Inferior parietal cortex (tissue), 1 donor: ENCODE data around the gene CHRND.
"Not testable (repeated sequence)": the region's sequence is repeated elsewhere in the genome, so short reads cannot be mapped to it uniquely, and the experiment has no call there.

Experiments used
- DNase-seq: peaks from one replicate; pipeline ENCODE4 v3.0.0-alpha.2; 2016; ENCODE audit errors: extremely low spot score

CHRND gene

GRCh38 chr2:232525199-232525598 is 761 bp upstream of the CHRND start:
- no peak for DNase-seq

- no peak for DNase-seq
Measured at GRCh38 chr2:232526372-232526941, 497 bp downstream of the CHRND start.

GRCh38 chr2:232527905-232528470 is 2.0 kb downstream of the CHRND start:
- no peak for DNase-seq

DNA sequence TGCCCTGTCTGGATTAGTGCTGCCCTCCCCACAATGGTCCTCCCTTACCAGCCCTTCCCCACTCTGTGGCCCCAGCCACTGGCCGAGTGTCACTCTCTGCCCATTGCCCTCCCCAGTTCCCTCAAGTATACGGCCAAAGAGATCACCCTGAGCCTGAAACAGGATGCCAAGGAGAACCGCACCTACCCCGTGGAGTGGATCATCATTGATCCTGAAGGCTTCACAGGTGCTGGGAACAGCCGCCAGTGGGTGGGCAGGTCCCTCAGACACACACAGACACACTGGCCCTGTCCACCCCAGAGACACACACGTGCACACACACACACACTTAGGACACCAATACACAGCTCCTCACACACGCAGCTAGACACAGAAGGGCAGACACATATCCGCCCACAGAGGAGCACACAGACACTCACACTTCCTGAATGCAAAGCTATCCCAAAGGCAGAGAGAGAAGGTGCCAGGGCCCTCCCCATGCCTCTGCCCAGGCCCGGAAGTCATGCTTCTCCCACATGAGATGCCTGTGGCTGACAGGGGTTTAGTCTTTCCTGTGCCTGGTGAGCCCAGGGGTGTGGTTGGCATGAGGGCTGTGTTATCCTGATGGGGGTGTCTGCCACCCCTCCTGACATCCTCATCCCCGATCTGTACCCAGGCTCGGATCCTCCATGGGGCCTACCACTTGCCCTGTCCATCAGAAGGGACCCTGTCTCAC is 2.9 kb downstream of the CHRND start:
- DNase-seq, result no peak

DNA sequence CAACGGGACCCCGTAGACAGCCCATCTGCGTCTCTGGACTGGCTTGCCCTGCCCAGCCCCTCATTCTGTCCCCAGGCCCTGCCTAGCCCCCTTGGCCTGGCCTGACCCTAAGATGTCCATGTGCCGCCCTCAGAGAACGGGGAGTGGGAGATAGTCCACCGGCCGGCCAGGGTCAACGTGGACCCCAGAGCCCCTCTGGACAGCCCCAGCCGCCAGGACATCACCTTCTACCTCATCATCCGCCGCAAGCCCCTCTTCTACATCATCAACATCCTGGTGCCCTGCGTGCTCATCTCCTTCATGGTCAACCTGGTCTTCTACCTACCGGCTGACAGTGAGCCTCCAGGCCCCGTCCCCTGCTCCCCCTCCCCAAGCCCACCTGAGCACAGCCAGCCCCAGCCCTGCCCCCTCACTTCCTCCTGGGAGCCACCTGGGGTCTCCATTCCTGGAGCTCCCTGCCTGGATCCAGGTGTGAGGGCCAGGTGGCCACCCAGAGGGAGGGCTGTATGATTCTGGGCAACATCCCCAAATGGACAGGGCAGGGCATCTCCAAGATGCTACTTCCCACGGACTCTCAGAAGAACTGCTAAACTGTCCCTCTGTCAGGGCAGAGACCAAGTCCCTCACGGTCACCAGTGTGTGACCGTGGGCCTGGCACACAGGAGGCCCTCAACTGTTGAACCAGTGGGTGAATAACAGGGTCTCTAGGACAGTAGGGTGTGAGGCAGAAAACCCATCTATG is 4.0 kb downstream of the CHRND start:
- no peak for DNase-seq

DNA sequence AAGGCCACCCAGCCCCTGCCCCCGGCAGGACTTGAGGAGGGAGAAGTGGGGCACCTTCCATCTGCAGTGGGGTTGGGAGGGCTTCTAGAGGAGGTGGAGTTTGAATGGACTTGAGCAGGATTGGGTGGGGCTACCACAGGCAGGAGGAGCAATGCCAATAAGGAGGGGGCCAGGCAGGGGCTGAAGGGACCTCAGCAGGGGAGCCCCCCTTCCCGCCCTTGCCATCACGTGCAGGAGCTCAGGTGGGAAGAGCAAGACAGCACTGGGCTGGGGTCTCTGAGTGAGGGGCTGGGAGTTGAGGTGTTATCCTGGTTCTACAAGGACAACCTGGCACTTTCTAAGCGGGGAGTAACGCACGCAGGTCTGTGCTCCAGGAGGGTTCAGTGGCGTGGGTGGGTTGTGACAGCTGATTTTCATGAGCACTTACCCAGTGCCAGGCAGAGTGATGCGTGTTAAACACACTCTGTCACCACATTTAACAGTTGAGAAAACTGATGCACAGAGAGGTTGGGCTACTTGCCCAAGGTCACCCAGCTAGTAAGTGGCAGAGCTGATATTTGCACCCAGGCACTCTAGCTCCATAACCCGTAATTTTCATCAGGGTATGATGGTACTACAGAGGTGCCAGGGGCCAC is 4.8 kb downstream of the CHRND start:
- DNase-seq, result no peak

- no peak for DNase-seq
Measured at GRCh38 chr2:232532419-232532818, 6.5 kb downstream of the CHRND start.

DNA sequence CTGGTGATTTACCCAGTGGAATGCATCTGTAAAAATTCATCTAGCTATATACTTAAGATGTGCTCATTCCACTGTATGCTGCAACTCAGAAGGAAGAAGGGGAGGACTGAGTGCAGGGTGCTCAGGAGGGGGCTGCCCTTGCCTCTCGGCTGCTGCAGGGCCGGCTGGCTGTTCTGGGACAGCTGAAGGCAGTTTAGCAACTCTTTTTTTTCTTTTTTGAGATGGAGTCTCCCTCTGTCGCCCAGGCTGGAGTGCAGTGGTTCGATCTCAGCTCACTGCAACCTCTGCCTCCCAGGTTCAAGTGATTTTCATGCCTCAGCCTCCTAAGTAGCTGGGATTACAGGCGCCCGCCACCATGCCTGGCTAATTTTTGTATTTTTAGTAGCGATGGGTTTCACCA is 6.9 kb downstream of the CHRND start:
- DNase-seq, result not testable (repeated sequence)

DNA sequence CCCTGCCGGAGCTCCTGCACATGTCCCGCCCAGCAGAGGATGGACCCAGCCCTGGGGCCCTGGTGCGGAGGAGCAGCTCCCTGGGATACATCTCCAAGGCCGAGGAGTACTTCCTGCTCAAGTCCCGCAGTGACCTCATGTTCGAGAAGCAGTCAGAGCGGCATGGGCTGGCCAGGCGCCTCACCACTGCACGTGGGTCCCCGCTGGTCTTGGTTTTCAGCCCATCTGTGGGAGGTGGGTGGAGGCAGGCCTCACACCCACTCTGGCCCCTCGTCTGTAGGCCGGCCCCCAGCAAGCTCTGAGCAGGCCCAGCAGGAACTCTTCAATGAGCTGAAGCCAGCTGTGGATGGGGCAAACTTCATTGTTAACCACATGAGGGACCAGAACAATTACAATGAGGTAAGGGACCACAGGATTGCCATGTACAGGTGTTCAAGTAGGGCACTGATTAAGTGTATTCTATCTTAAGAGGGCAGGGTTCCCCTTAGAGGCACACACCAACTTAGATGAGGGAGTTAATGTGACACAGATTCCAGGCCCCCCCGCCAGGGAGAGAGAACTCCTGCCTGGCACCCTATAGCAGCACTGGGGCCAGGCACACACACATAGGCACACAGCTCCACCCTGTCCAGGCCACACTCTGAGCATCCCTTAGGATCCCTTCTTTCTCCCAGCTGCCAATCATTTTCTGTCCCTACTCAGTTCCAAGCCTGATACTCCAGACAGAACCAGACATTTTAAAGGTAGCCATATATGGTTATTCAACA is 8.2 kb downstream of the CHRND start:
- DNase-seq, result no peak

DNA sequence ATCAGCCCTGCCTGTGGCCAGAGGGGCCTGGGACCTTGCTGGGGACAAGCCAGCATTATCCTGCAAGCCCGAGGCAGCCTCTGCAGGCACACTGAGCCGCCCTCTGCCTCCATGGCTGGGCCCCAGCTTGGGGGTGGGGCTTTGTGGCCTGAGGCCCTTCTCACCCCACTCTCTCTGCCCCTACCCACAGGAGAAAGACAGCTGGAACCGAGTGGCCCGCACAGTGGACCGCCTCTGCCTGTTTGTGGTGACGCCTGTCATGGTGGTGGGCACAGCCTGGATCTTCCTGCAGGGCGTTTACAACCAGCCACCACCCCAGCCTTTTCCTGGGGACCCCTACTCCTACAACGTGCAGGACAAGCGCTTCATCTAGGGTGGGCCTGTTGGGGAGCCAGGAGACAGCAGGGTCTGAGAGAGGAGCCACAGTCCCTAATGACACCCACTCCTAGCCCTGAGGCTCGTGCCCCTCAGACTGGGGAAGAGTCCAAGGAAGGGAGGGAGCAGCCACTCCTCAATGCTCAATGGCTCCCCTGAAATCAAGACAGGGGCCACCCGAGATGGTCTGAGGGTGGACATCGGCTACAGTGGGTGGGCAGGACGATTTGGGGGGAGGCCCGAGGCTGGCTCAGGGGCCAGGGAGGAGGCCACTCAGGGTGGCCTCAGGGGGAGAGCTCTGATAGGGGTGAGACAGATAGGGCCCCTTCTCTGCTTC is 9.1 kb downstream of the CHRND start:
- no peak for DNase-seq

DNA sequence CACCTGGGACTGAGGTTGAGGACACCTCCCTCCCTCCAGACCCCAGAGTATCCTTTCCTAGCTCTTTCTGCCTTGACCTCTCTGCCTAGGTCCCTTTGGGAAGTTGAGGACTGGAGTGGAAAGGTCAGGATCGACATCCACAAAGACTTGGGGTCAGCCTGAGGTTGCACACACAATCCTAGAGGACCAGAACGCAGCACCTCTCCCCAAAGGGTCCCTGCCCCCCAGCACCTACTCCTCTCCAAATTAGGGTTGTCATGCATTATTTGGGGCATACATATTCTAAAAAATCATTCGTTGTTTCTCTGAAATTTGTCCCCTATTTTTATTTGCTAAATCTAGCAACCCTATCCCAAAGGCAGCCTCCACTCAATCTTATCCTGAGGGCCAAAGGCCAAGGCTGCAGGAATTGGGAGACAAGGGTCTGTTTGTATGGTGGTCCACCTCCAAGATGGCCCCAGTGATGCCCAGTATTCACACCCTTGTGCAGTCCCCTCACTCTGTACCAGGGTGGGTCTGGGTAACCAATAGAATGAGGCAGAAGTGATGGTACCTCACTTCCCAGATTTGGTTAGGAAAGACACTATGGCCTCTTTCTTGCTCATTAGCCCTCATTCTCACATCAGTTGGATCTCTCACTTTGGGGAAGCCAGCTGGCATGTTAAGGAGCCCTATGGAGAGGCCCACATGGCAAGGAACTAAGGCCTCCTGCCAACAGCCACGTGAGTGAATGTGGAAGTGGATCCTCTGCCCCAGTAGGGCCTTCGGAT is 10.0 kb downstream of the CHRND start:
- DNase-seq, result no peak

- no peak for DNase-seq
Measured at GRCh38 chr2:232537079-232537478, 11.1 kb downstream of the CHRND start.

DNA sequence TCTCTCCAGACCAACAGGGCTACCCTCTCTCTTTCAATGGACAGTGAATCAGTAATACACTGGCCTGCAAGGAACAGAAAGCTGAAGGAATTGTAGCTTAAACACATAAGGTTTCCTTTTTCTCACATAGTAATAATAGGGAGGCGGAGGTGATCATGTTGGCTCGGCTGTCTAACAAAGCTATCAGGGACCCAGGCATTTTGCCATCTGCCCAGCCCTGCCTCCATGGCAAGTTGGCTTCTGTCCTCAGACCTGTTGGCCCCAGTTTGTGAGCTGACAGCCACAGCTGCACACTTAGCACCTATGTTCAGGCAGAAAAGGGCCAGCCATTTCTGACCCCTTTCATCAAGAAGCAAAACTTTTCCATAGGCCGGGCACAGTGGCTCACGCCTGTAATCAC is 11.5 kb downstream of the CHRND start:
- no peak for DNase-seq

- DNase-seq, result no peak
Measured at GRCh38 chr2:232538671-232539070, 12.7 kb downstream of the CHRND start.

GRCh38 chr2:232539298-232540231 is 13.6 kb downstream of the CHRND start, which contains the start of gene CHRNG:
Gene CHRNG, plus strand, starts transcription at chr2:232539692. Its CDS starts 56 bp downstream, at chr2:232539748.
- DNase-seq, result no peak

DNA sequence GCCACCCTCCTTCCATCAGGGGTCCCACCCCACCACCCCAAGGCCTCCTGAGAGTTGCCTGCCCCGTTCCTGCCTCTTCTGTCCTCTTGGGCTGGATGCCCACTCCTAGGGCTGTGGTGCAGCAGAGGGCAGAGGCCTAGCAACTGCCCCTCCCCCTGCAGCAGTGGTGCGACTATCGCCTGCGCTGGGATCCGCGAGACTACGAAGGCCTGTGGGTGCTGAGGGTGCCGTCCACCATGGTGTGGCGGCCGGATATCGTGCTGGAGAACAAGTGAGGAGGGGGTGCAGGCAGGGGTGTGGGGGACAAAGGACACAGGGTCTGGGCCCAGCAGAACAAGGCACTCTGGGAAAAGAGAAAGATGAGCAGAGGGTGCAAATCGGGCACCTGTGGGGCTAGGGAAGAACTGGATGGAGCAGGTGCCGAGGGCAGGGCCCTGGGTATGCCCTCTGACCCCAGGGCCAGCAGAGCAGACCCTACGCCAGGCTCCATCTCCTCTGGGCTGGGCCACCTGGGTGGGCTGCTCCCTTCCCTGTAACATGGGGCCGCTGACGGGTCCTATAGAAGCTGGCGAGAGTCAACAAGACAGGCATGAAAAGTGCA is 14.6 kb downstream of the CHRND start:
- no peak for DNase-seq

- no peak for DNase-seq
Measured at GRCh38 chr2:232541195-232541960, 15.4 kb downstream of the CHRND start.
